ENCODE measurements around the gene NKX1-1. TPM values are rescaled to one million over a fixed set of nuclear protein-coding genes. Genes with fewer than 3 reads are reported as not detected.
"Not testable (repeated sequence)": the region's sequence is repeated elsewhere in the genome, so short reads cannot be mapped to it uniquely, and the experiment has no call there.

The NKX1-1 gene
- total RNA-seq, 1 experiment from 2014 or later = not detected

- no peak for DNase-seq (ENCODE audit: low spot score)
Measured at GRCh38 chr4:1405636-1406393, 427 bp downstream of the NKX1-1 start.

- DNase-seq (ENCODE audit: low spot score) = no peak
Measured at GRCh38 chr4:1405254-1405635, 997 bp downstream of the NKX1-1 start.

GRCh38 chr4:1404573-1405253 lies 1.5 kb downstream of the NKX1-1 start:
- no peak for DNase-seq (ENCODE audit: low spot score)

GRCh38 chr4:1403591-1404572 lies 2.4 kb downstream of the NKX1-1 start:
- no peak for DNase-seq (ENCODE audit: low spot score)

- no peak for DNase-seq (ENCODE audit: low spot score)
Measured at GRCh38 chr4:1403177-1403583, 3.1 kb downstream of the NKX1-1 start.

GRCh38 chr4:1402516-1403091 lies 3.6 kb downstream of the NKX1-1 start:
- no peak for DNase-seq (ENCODE audit: low spot score)

- DNase-seq (ENCODE audit: low spot score) = no peak
Measured at GRCh38 chr4:1402021-1402515, 4.2 kb downstream of the NKX1-1 start.

- DNase-seq (ENCODE audit: low spot score) = no peak
Measured at GRCh38 chr4:1401409-1402020, 4.7 kb downstream of the NKX1-1 start.

- DNase-seq (ENCODE audit: low spot score) = no peak
Measured at GRCh38 chr4:1400831-1401408, 5.3 kb downstream of the NKX1-1 start.

- no peak for DNase-seq (ENCODE audit: low spot score)
Measured at GRCh38 chr4:1400191-1400805, 5.9 kb downstream of the NKX1-1 start.

GRCh38 chr4:1399508-1400190 lies 6.6 kb downstream of the NKX1-1 start:
- no peak for DNase-seq (ENCODE audit: low spot score)

GRCh38 chr4:1398681-1399507 lies 7.3 kb downstream of the NKX1-1 start:
- DNase-seq (ENCODE audit: low spot score) = no peak

GRCh38 chr4:1396806-1397455 lies 9.3 kb downstream of the NKX1-1 start:
- DNase-seq (ENCODE audit: low spot score) = no peak

- DNase-seq (ENCODE audit: low spot score) = no peak
Measured at GRCh38 chr4:1395941-1396805, 10.1 kb downstream of the NKX1-1 start.

GRCh38 chr4:1395389-1395820 lies 10.8 kb downstream of the NKX1-1 start:
- DNase-seq (ENCODE audit: low spot score) = not testable (repeated sequence)

GRCh38 chr4:1394554-1395388 lies 11.5 kb downstream of the NKX1-1 start:
- not testable (repeated sequence) for DNase-seq (ENCODE audit: low spot score)
